IPS-NIHi7 (cell line): ENCODE data around the gene CNTLN.
"Not testable (repeated sequence)": the region's sequence is repeated elsewhere in the genome, so short reads cannot be mapped to it uniquely, and the experiment has no call there.

Source experiments
- DNase-seq: peaks from one replicate; pipeline ENCODE4 v3.0.0; 2012; ENCODE audit warnings: mixed read lengths; ENCODE audit errors: extremely low spot score

The CNTLN gene

DNA sequence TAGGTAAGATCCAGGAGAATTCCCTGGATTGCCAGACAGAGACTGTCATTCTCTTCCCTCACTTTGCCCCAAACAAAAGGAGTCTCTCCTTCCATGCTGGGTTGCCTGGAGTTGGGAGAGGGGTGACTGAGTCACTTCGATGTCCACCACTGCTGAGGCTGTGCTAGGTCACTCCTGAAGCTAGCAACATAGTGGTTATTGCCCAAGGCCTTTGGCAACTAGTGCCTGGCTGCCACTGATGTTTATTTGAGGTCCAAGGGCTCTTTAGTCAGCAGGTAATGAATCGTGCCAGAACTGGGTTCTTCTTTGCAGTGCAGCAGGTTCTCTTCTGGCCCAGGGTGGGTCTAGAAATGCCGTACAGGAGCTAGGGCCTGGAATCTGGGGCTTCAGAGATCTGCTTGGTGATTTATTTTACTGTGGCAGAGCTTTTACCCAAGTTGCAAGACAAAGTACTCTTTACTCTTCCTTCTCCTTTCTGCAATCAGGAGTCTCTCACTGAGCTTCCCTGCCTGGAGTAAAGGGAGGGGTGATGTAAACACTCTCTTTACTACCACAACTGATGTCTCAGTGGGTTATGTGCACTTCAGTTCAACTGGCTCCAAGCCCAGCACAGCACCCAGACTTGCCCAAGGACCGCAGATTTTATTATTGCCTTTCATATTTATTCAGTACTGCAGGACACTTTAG, 288.3 kb downstream of the CNTLN start:
- no peak for DNase-seq

DNA sequence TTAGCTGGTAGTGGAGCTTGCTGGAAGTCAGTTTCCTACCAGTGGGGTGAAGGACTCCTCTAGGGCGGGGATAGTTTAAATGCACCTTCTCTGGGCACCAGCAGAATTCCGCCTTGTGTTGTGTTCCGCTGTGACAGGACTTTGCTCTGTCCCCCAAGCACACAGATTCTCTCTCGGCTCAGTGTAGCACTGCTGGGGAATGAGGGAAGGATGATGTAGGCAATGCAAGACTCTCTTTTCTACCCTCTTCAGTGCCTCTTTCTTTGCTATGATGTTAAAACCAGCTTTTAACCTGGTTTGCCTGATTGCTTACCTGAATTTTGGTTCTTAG, 288.8 kb downstream of the CNTLN start:
- no peak for DNase-seq

DNA sequence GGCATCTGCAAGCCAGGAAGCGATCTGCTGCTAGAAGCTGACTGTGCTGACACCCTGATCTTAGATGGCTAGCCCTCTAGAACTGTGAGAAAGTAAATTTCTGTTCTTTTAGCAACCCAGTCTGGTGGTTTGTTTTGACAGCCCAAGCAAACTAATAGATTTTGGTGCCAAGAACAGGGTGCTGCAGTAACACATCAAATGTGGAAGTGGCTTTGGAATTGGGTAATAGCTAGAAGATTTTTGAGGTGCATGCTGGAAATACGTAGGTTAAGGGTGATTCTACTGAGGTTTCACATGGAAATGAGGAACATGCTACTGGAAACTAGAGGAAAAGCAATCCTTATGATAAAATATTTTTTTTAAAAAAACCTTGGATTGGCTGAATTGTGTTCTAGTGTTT, 290.5 kb downstream of the CNTLN start:
- DNase-seq, result no peak

DNA sequence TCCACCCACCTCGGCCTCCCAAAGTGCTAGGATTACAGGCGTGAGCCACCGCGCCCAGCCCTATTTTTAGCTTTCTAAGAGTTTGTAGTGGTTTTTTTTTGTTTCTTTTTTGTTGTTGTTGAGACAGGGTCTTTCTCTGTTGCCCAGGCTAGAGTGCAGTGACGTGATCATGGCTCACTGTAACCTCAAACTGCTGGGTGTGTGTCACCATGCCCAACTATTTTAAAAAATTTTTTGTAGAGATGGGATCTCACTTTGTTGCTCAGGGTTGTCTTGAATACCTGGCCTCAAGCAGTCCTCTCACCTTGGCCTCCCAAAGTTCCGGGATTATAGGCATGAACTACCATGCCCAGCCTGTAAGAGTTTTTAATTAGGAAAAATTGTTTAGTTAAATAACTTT, 298.7 kb downstream of the CNTLN start:
- DNase-seq, result no peak

DNA sequence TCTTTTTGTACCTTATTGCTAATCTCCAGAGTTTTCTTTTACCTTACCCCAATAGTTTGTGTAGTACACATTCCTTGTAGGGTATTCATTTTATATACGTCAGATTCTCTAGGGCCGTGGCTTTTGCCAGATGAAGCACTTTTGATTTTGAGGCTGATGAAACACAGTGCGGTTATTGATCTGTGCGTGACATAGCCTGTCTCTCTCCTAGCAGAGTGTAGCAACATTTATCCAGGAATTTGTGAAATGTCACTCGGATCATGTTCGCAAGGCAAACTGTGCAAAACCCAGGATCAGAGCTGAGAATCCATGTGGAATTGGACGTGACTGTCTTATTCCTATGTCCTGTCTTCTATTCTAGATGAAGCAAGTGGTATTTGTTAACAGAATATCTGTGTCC, 302.0 kb downstream of the CNTLN start:
- no peak for DNase-seq

DNA sequence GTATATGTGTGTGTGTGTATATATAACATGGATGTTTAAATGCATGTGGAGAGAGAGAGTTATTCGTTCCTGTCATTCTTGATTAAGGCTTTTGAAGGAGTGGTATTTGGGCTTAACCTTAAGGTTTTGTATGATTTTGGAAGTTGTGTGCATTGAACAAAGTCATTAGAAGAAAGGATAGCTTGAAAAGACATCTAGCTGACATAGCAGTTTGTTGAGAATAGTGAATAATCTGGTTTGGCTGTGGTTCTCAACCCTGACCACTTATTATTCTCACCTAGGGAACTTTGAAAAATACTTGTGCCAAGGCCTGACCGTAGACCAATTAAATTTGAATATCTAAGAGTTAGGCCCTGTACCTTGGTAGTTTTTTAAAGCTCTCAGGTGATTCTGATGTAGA, 303.0 kb downstream of the CNTLN start:
- no peak for DNase-seq

DNA sequence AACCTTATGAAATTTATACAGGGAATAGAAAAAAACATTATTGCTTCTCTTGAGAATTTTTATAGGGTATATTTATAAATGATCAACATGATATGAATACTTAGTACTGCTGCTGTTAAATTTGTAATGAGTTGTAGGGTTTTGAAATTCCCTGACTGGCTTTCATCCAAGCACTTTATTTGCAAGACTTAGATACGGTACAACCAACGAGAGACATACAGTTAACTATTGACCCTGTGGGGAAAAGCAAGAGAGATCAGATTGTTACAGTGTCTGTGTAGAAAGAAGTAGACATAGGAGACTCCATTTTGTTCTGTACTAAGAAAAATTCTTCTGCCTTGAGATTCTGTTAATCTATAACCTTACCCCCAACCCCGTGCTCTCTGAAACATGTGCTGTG, 310.3 kb downstream of the CNTLN start:
- not testable (repeated sequence) for DNase-seq

DNA sequence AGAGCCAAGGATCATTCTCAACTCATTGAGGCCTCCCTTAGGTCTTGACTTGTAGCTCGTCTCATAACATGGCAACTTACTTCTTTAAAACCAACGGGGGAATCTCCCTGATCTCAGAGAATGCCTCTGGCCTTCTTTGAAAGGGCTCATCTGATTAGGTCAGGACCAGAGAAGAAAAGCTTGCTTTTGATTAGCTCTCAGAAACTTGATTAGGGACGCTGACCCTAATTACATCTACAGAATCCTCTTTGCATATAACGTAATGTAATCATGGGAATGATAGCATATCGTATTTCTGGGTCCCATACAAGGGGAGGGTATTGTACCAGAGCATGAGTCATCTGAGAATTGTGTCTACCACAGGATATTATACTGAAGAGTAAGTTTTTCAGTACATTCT, 318.9 kb downstream of the CNTLN start:
- no peak for DNase-seq

DNA sequence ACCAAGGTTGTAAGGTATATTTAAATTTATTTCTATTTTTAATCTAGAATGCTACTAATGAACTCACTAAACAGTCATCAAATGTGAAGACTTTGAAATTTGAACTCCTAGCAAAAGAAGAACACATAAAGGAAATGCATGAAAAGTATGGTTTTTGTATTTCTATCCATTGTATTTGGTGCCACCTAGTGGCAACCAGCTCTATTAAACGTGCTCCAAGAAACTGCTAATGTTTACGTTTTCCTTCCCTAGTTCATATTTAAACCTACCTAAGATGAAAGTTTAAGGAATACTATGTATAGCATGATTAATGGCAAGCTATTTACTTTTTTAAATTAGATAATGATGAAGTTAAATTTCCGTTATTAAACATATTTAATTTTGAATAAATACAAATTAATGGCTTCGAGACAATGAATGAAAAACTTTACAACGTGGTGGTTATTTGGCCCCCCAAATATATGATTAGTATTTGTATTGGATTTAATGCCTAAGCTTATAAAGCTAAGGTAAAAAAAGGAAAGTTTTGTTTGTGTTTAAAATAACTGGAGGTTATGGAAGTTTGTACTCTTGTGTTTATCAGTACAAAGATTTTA, 328.1 kb downstream of the CNTLN start:
- DNase-seq, result peak; percentile 23

DNA sequence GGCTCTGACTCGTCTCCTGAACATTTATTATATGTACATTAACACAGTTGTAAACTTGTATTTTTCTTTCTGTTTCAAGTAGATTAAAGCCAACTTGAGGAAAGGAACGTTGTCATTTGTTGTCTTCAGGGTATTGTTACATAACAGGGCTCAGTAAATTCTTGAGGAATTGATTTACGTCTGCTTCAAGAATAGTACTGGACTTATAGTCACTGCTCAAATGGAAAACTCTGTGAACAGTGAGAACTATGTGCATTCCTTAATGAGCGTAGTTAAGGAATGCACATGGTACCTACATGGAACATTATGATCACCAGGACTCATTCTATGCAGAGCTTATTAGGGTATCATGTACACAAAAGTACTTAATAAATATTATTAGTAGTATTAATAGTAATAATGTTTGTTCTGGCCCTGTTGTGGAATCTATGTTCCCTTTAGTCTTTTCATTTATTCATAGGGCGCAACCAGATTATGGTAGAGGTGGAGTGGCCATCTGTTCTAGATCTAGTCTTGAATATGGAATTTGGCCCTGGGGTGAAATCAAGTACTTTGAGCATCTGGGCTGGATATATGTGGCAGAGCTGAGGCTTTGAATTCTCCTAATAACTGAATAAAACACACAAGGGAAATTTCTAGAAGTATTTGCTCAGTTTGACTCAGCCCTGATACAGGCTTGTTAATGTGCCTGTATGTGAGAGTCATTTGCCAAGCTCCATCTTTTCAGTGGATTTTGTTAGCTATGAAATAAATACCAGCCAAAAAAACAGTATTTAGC, 335.4 kb downstream of the CNTLN start:
- DNase-seq, result no peak

DNA sequence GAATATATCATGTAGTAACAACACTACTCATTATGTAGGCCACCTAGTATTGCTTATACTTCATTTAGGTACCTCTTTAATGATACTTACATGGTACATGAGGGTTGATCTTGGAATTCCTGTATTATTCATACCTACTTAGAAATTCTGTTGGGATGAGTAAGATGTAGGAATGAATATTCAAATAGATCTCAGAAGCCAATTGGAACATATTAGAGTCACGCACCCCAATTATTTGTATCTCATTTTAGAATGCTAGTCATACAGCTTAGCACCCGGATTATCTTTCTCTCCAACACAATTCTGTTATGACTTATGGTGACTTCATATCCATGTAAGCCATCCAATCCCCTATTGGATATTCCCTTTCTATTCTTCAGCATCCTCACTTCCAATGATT, 337.3 kb downstream of the CNTLN start:
- no peak for DNase-seq

DNA sequence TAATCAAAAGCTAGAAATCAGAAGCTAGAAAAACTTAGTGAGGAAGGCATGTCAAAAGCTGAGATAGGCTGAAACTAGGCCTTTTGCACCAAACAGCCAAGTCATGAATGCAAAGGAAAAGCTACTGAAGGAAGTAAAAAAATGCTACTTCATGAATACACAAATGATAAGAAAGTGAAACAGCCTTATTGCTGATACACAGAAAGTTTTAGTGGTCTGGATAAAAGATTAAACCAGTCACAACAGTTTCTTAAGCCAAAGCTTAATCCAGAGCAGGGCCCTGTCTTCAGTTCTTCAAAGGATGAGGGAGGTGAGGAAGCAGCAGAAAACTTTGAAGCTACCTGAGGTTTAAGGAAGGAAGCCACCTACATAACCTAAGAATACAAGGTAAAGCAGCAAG, 341.6 kb downstream of the CNTLN start:
- DNase-seq, result no peak

DNA sequence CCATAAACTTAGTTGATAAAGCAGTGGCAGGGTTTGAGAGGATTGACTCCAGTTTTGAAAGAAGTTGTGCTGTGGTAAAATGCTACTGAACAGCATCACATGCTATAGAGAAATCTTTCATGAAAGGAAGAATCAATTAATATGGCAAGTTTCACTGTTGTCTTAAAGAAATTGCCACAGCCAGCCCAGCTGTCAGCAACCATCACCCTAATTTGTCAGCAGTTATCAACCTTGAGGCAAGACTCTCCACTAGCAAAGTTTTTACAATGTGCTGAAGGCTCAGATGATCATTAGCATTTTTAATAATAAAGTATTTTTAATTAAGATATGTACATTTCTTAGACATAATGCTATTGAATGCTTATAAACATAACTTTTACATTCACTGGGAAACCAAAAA, 343.0 kb downstream of the CNTLN start:
- no peak for DNase-seq

DNA sequence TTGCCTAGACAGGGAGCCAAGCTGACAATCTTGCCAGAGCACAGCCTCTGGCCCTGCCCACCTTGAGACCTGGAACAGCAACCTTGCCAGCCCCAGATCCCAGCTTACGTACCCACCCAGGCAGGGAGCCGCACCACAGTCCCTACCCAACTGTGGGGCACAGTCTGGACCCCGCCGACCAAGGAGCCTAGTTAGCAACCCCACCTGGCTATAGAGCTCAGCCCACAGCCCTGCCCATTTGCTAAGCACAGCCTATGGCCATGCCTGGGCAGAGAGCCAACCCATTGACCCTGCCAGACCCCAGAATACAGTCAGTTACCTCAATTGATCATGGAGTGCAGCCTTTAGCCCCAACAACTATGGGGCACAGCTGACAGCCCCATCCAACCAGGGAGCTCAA, 346.1 kb downstream of the CNTLN start:
- DNase-seq, result no peak

DNA sequence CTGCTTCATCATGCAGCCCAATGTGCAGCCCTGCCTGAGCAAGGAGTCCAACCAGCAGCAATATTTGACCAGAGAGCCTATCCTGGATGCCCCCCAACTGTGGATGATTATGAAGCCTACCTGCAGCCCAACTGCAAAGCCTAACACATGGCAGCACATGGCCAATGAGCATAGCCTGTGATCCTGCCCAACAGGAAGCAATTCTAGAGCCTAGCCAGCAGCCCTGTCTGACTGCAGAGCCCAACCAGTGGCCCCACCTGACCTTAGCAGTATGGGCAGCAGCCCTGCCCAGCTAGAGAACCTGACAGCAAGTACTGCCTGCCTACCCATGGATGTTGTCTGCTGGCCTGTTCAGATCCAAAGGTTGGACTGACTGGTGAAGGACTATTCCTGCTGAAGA, 346.7 kb downstream of the CNTLN start:
- peak; percentile 19 for DNase-seq

DNA sequence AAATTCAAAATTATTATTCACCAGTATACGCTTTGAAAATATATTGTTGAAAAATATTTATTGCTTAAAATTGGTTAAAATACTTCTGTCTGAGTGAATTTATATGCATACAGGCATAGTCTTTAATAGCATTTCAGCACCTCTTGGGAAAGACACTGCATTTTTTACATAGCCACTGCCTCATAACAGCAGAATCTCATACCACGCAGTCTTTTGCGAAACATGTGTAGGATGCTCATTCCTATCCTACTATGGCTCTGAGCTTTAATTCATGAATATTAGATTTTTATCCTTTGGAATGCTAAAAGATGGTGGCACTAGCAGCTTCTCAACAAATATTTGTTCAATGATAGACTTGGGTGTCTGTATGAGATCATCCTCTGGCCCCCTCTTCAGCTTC, 350.1 kb downstream of the CNTLN start:
- DNase-seq, result no peak

DNA sequence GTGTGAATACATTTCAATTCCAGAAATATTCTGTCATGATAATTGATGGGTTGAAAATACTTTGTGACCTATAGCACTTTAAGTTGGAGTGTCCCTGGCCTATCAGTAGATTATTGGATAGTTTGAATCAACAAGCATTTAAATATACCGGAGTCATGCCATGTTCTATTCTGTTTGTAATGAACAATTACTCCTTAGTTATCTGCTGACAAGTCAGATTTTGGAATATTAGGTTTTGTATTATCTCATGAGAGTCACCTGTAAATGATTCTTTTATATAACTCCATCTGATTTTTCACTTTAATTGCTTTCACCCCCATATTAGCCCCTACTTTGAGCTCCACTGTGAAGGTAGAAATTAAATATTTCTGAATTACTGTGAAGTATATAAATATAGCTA, 351.6 kb downstream of the CNTLN start:
- DNase-seq, result no peak

DNA sequence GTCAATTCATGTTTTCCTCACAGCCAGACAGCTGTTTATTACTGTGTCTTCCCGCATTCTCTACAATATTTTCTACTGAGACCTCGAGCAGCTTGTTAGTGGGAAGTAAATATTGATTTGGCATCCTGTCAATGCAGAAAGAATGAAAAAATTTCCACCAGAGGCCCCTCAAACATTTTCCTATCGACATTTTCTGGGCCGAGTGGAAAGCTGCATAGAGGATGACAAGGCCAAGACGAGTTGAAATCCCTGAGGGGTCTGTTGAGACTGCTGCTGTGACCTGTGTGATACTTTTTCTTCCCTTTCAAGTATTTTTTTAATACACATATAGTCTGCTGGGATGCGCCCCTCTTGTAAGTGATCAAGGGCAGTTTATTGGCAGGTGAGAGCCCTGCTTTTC, 352.6 kb downstream of the CNTLN start:
- DNase-seq, result no peak

DNA sequence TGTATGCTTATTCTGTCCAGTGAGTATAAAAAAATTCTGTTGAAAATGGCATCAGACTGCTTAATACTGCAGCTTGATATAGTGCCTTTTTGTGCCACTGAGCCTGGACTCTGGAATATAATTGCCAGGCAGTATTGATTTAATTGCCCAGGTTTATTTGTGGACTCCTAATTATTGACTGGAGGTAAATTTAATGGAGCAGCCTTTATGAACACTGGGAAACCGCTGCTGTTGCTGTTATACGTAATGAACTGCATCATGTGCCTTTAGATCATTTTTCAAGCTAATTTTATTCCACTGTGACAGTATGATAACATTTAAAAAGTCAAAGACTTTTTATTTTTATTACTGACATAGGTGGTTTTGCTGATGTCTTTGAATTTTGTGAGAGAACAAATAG, 353.8 kb downstream of the CNTLN start:
- no peak for DNase-seq

DNA sequence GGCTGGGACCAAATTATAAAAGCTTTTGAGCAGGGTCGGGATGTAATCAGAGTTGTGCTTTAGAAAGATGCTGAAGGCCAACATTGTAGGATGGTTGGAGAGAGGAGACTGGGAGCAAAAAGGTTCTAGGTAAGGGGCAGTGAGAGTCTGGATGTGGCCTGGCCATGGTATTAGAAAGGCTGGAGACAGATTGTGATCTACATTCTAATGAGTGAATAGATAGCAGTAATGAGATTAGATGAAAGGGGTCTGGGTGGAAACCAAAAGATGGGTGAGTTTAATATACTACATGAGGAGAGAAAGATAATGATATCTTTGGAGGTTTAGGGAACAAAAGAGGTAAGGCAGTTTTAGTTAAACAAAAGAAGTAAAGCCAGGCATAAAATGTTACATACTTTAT, 355.3 kb downstream of the CNTLN start:
- DNase-seq, result no peak

DNA sequence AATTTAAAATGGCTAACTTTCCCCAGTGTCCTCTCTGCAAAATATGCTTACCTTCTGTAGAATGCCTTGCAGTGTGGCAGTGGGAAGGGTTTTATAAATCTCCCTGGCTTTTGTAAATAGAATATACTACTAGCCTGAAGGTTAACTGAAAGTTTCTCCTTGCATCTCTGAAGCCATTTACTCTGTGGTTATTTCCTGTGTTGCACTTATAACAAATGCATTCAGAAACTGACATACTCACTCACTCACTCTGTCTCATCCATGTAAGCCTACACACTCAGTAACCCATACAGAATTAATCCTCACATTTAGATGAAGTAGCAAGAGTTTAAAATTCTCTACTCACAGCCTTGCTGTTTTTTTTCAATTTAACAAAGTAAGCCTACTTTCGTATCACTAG, 356.9 kb downstream of the CNTLN start:
- DNase-seq, result no peak

DNA sequence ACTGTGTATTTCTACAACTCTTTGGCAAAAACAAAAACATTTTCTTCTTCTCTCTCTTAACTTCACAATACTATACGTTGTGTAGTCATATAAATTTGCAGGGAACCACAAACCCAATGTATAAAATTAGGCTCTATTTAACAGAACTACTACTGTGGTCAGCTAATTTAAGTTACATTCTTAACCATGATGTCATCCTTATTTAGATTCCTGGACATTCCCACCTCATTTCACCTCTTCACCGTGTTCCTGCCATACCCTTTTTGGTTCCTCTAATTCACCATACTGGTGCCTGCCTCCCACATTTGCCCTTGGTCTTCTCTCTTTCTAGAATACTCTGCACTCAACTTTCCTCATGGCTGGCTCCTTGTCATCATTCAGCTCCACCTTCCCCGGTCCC, 368.4 kb downstream of the CNTLN start:
- no peak for DNase-seq

DNA sequence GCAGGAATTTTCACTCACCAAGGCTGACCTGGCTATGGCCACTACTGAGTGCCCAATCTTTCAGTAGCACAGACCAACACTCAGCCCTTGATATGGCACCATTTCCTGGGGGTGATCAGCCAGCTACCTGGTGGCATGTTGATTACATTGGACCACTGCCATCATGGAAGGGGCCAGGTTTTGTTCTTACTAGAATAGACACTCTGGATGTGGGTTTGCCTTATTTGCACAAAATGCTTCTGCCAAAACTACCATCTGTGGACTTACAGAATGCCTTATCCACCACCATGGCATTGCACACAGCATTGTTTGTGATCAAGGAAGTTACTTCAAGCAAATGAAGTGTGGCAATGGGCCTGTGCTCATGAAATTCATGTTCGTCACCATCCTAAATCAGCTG, 374.3 kb downstream of the CNTLN start:
- DNase-seq, result no peak
